BLaER1 (cell line): ENCODE results near the gene LARP7.
"Not testable (repeated sequence)": the region's sequence is repeated elsewhere in the genome, so short reads cannot be mapped to it uniquely, and the experiment has no call there.

Source experiments
- H3K27ac ChIP-seq: shearing (Covaris generic); formaldehyde crosslinking; 2 replicates; pipeline ENCODE4 v1.8.1; 2022
- H3K27me3 ChIP-seq: shearing (Covaris generic); formaldehyde crosslinking; 2 replicates; pipeline ENCODE4 v1.8.1; 2022
- H3K36me3 ChIP-seq: shearing (Covaris generic); formaldehyde crosslinking; 2 replicates; pipeline ENCODE4 v1.8.1; 2022
- H3K4me1 ChIP-seq: shearing (Covaris generic); formaldehyde crosslinking; 2 replicates; pipeline ENCODE4 v1.8.1; 2022
- H3K4me2 ChIP-seq: shearing (Covaris generic); formaldehyde crosslinking; 2 replicates; pipeline ENCODE4 v1.8.1; 2022
- H3K4me3 ChIP-seq: shearing (Covaris generic); formaldehyde crosslinking; 2 replicates; pipeline ENCODE4 v1.8.1; 2022
- H3K9ac ChIP-seq: shearing (Covaris generic); formaldehyde crosslinking; 2 replicates; pipeline ENCODE4 v1.8.1; 2022
- H3K9me3 ChIP-seq: shearing (Covaris generic); formaldehyde crosslinking; 2 replicates; pipeline ENCODE4 v1.8.1; 2022
- H4K20me1 ChIP-seq: shearing (Covaris generic); formaldehyde crosslinking; 2 replicates; pipeline ENCODE4 v1.8.1; 2022
- Cebpa-rat ChIP-seq: shearing (Covaris generic); IDR thresholded peaks from 2 replicates; pipeline ENCODE4 v1.8.1; 2022

Gene LARP7

GRCh38 chr4:112636688-112637551, at the start of gene LARP7, which contains the start of gene ZGRF1:
Gene LARP7 (plus strand): TSS chr4:112637143. CDS start chr4:112644670, 7,527 bp downstream.
Gene ZGRF1 (minus strand): TSS chr4:112636909. CDS start chr4:112633176, 3,733 bp downstream.
- Histone ChIP-seq H3K9ac (peak within 1 kb of the TSS; percentile 91), H4K20me1 (no peaks in the 10 kb centered on the region; the same call in 1 of the 2 replicates), H3K27me3 (no peaks in the 10 kb centered on the region), H3K27ac (peak within 1 kb of the TSS; percentile 97), H3K4me1 (peaks cover 38% of the 10 kb centered on the region), H3K4me3 (peak within 1 kb of the TSS; percentile 81), H3K36me3 (peaks cover 5% of the 10 kb centered on the region; the same call in 1 of the 2 replicates), H3K9me3 (no peaks in the 10 kb centered on the region), H3K4me2 (peak within 1 kb of the TSS; percentile 85)
- no peak for TF ChIP-seq Cebpa-rat

DNA sequence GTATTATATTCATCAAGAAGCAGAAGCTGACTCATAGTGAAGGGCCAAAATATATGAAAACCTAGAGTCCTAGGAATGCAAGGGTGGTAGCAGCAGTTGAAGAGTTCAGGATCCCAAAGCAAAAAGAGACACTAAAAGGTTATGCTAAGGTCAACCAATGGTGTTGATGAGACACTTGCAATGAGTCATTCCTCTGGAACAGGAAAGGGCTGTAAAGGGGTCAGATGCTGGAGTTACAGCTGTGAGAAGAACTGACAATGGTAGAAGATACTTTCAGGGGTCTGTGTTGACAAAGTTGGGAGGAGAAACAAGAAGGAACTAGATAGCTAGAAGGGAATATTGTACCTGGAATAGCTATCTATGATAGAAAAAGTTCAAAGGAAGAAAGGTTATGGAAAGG, 47.7 kb upstream of the LARP7 start:
- H3K4me3 ChIP-seq = no peak overlapping the region
- H3K9me3 ChIP-seq = no peaks in the 10 kb centered on the region
- no peak for TF ChIP-seq Cebpa-rat
- peaks cover 35% of the 10 kb centered on the region for H3K36me3 ChIP-seq
- H3K27ac ChIP-seq = no peak overlapping the region
- no peak overlapping the region for H3K9ac ChIP-seq
- H4K20me1 ChIP-seq = no peaks in the 10 kb centered on the region
- H3K4me1 ChIP-seq = no peaks in the 10 kb centered on the region
- no peak overlapping the region for H3K4me2 ChIP-seq
- H3K27me3 ChIP-seq = no peaks in the 10 kb centered on the region

- Histone ChIP-seq H3K4me3 (no peak overlapping the region), H3K9me3 (no peaks in the 10 kb centered on the region), H4K20me1 (no peaks in the 10 kb centered on the region), H3K27me3 (no peaks in the 10 kb centered on the region), H3K27ac (no peak overlapping the region), H3K4me1 (no peaks in the 10 kb centered on the region), H3K4me2 (no peak overlapping the region), H3K9ac (no peak overlapping the region), H3K36me3 (peaks cover 27% of the 10 kb centered on the region)
- no peak for TF ChIP-seq Cebpa-rat
Observed at GRCh38 chr4:112591593-112591992, 45.4 kb upstream of the LARP7 start.

DNA sequence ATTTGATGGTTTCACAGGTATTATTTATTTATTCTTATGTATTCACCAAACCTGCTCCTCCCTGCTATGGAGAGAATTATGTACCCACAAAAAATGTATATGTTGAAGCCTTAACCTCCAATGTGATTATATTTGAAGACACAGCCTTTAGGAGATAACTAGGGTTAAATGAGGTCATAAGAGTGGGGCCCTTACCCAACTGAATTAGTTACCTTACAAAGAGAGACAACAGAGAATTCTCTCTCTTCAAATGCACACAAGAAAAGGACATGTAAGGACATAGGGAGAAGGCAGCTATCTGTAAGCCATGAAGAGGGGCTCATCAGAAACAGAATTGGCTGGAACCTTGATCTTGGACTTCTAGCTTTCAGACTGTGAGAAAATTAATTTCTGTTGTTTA, 44.2 kb upstream of the LARP7 start:
- H3K9ac ChIP-seq = no peak overlapping the region
- H3K9me3 ChIP-seq = no peaks in the 10 kb centered on the region
- H3K4me3 ChIP-seq = no peak overlapping the region
- no peaks in the 10 kb centered on the region for H3K27me3 ChIP-seq
- H3K36me3 ChIP-seq = peaks cover 28% of the 10 kb centered on the region; the same call in 1 of the 2 replicates
- H3K4me1 ChIP-seq = no peaks in the 10 kb centered on the region
- no peak overlapping the region for H3K4me2 ChIP-seq
- no peak overlapping the region for H3K27ac ChIP-seq
- no peak for TF ChIP-seq Cebpa-rat
- no peaks in the 10 kb centered on the region for H4K20me1 ChIP-seq

DNA sequence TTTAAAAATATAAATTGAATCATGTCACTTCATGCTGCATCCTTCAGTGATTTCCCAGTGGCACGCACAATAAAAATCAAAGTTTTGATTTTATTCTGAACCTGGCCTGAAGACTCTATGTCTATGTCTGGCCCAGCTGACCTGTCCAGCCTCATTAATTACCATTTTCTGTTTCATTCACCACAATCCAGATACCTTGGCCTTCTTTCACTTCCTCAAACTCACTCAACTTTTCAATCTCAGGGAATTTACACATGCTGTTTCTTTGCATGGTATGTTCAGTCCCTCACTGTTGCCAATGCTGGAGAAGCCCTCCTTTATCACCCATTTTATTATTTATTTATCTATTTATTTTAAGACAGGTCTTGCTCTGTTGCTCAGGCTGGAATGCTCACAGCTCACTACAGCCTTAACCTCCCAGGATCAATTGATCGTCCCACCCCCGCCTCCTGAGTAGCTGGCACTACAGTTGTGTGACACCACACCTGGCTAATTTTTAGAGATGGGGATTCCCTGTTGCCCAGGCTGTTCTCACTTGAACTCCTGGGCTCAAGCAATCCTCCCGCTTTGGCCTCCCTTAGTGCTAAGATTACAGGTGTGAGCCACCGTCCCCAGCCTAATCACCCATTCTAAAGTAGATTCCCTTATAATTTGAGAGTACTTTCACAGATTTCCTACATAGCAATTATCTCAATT, 43.4 kb upstream of the LARP7 start:
- Histone ChIP-seq H3K4me2 (no peak overlapping the region), H3K4me3 (no peak overlapping the region), H3K36me3 (peaks cover 27% of the 10 kb centered on the region; the same call in 1 of the 2 replicates), H4K20me1 (no peaks in the 10 kb centered on the region), H3K9me3 (no peaks in the 10 kb centered on the region), H3K27me3 (no peaks in the 10 kb centered on the region), H3K27ac (no peak overlapping the region), H3K9ac (no peak overlapping the region), H3K4me1 (no peaks in the 10 kb centered on the region)
- no peak for TF ChIP-seq Cebpa-rat

GRCh38 chr4:112594993-112595392, 42.0 kb upstream of the LARP7 start:
- Histone ChIP-seq H3K27ac (no peak overlapping the region), H3K9ac (no peak overlapping the region), H3K4me3 (no peak overlapping the region), H3K4me1 (no peaks in the 10 kb centered on the region), H3K36me3 (peaks cover 23% of the 10 kb centered on the region), H4K20me1 (no peaks in the 10 kb centered on the region), H3K4me2 (no peak overlapping the region), H3K9me3 (no peaks in the 10 kb centered on the region), H3K27me3 (no peaks in the 10 kb centered on the region)
- TF ChIP-seq Cebpa-rat = no peak

GRCh38 chr4:112604589-112604988, 32.4 kb upstream of the LARP7 start:
- Histone ChIP-seq H4K20me1 (no peaks in the 10 kb centered on the region), H3K9ac (no peak overlapping the region), H3K27me3 (no peaks in the 10 kb centered on the region), H3K27ac (no peak overlapping the region), H3K9me3 (no peaks in the 10 kb centered on the region), H3K4me2 (no peak overlapping the region), H3K36me3 (peaks cover 68% of the 10 kb centered on the region), H3K4me3 (no peak overlapping the region), H3K4me1 (no peaks in the 10 kb centered on the region)
- no peak for TF ChIP-seq Cebpa-rat

DNA sequence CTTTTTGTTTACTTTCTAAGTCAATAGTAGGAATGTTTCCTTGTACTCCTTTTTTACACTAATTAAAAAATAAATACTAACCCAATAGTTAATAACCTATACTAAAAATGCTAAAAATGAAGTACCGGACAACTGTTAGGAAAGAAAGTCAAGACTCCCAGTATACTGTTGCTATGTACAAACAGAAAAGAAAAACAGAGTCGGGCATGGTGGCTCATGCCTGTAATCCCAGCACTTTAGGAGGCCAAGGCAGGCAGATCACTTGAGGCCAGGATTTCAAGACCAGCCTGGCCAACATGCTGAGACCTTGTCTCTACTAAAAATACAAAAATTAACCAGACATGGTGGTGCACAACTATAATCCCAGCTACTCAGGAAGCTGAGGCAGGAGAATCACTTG, 24.1 kb upstream of the LARP7 start:
- not testable (repeated sequence) for H3K4me2 ChIP-seq, H3K27me3 ChIP-seq, H3K9ac ChIP-seq, H4K20me1 ChIP-seq, H3K9me3 ChIP-seq, H3K4me3 ChIP-seq, H3K4me1 ChIP-seq, H3K27ac ChIP-seq
- H3K36me3 ChIP-seq = peaks cover 67% of the 10 kb centered on the region

GRCh38 chr4:112616984-112617383, 20.0 kb upstream of the LARP7 start:
- peaks cover 70% of the 10 kb centered on the region for H3K36me3 ChIP-seq
- no peak overlapping the region for H3K4me2 ChIP-seq
- no peaks in the 10 kb centered on the region for H3K27me3 ChIP-seq
- H3K9me3 ChIP-seq = no peaks in the 10 kb centered on the region
- H3K4me1 ChIP-seq = no peaks in the 10 kb centered on the region
- H4K20me1 ChIP-seq = no peaks in the 10 kb centered on the region
- TF ChIP-seq Cebpa-rat = no peak
- H3K27ac ChIP-seq = no peak overlapping the region
- no peak overlapping the region for H3K4me3 ChIP-seq
- no peak overlapping the region for H3K9ac ChIP-seq

- Histone ChIP-seq H3K4me2 (no peak overlapping the region), H3K4me3 (no peak overlapping the region), H3K36me3 (peaks cover 91% of the 10 kb centered on the region), H4K20me1 (no peaks in the 10 kb centered on the region), H3K27ac (no peak overlapping the region), H3K9ac (no peak overlapping the region), H3K9me3 (no peaks in the 10 kb centered on the region), H3K27me3 (no peaks in the 10 kb centered on the region), H3K4me1 (no peaks in the 10 kb centered on the region)
- TF ChIP-seq Cebpa-rat = no peak
Observed at GRCh38 chr4:112626228-112626627, 10.7 kb upstream of the LARP7 start.
